GM12878 (cell line): Measurements from ENCODE around the gene KCNQ1OT1. TPM values are rescaled to one million over a fixed set of nuclear protein-coding genes. Genes with fewer than 3 reads are reported as not detected.
A peak's percentile ranks its signal among the peaks of the same experiment; 100 is the strongest.

ENCODE experiments used
- BACH1 ChIP-seq: fragments of 450-650 bp; IDR thresholded peaks from 2 replicates; pipeline ENCODE4 v1.6.1; 2017; ENCODE audit warnings: mild to moderate bottlenecking, borderline replicate concordance
- BHLHE40 ChIP-seq, 2 experiments: fragments of 450-650 bp in 1 of 2; IDR thresholded peaks; 2 replicates each; pipeline ENCODE4 v1.6.1; 2011 to 2017; ENCODE audit warnings: low read depth in 2 of 2, borderline replicate concordance in 1 of 2, improper control_type of control experiment in 1 of 2, low read length in 1 of 2, mild to moderate bottlenecking in 1 of 2
- CBFB ChIP-seq: IDR thresholded peaks from 2 replicates; pipeline ENCODE4 v1.6.1; 2016; ENCODE audit warnings: antibody characterized with exemption, low read depth
- ETV6 ChIP-seq, 2 experiments: fragments of 450-650 bp in 1 of 2; IDR thresholded peaks in 1 of 2; conservative IDR thresholded peaks in 1 of 2; 2 replicates each; pipeline ENCODE4 v1.6.1; 2014; ENCODE audit warnings: antibody characterized with exemption in 1 of 2, borderline replicate concordance in 1 of 2, low read depth in 1 of 2, mild to moderate bottlenecking in 1 of 2, moderate library complexity in 1 of 2
- RFX5 ChIP-seq: IDR thresholded peaks from 2 replicates; pipeline ENCODE4 v1.6.1; 2011; ENCODE audit warnings: low read depth, low read length, improper control_type of control experiment
- SMAD1 ChIP-seq: fragments of 450-650 bp; IDR thresholded peaks from 2 replicates; pipeline ENCODE4 v1.6.1; 2018; ENCODE audit warnings: mild to moderate bottlenecking, low read depth; ENCODE audit not compliant: partially characterized antibody
- SMAD5 ChIP-seq: IDR thresholded peaks from 2 replicates; pipeline ENCODE4 v1.6.1; 2016; ENCODE audit warnings: antibody characterized with exemption, low read depth
- SP1 ChIP-seq: IDR thresholded peaks from one replicate; pipeline ENCODE4 v1.6.1; 2011; ENCODE audit warnings: low read depth, low read length
- TCF3 ChIP-seq: IDR thresholded peaks from 2 replicates; pipeline ENCODE4 v1.6.1; 2012; ENCODE audit warnings: low read depth, mild to moderate bottlenecking, low read length, borderline replicate concordance; ENCODE audit not compliant: insufficient read depth
- ZBED1 ChIP-seq: IDR thresholded peaks from 2 replicates; pipeline ENCODE4 v1.6.1; 2016; ENCODE audit warnings: borderline replicate concordance
- polyA plus RNA-seq, 11 experiments: library from polyadenylated mRNA; depleted of rRNA in 4 of 11; unstranded in 6 of 11; stranded (reverse) in 5 of 11; fragments of >200 nt; fragmentation: Nextera tagmentation in 4 of 11; fragmentation: Illumina TruSeq in 1 of 11; extraction: Ambion mirVana in 4 of 11; extraction: Trizol in 1 of 11; gene quantifications; 1 replicate in 1 of 11; 2 replicates in 10 of 11; pipeline versions ENCODE4 v1.2.1 to v1.2.3, GENCODE V29; 2011 to 2016; ENCODE audit warnings: inconsistent platforms in 2 of 11, missing spikeins in 2 of 11, low read depth in 1 of 11
- total RNA-seq, 4 experiments: library from RNA; depleted of rRNA in 3 of 4; stranded (reverse); fragments of >200 nt in 3 of 4; fragmentation: Illumina TruSeq in 1 of 4; extraction: Trizol in 1 of 4; gene quantifications; 2 replicates each; pipeline versions ENCODE4 v1.2.1 to v1.2.3, GENCODE V29; 2013 to 2021
- TF ChIP-seq, protein P1 (sequence below): IDR thresholded peaks from 2 replicates; pipeline ENCODE4 v1.6.1; 2012; ENCODE audit warnings: improper control_type of control experiment, low read depth, low read length; ENCODE audit not compliant: insufficient replicate concordance

KCNQ1OT1 gene
- total and polyA plus RNA-seq, 10 of the 15 experiments (the other 5 are each of a cell fraction or from before 2014, with no cell fraction given), result 0.02 to 1.6 (median 0.41) TPM

DNA sequence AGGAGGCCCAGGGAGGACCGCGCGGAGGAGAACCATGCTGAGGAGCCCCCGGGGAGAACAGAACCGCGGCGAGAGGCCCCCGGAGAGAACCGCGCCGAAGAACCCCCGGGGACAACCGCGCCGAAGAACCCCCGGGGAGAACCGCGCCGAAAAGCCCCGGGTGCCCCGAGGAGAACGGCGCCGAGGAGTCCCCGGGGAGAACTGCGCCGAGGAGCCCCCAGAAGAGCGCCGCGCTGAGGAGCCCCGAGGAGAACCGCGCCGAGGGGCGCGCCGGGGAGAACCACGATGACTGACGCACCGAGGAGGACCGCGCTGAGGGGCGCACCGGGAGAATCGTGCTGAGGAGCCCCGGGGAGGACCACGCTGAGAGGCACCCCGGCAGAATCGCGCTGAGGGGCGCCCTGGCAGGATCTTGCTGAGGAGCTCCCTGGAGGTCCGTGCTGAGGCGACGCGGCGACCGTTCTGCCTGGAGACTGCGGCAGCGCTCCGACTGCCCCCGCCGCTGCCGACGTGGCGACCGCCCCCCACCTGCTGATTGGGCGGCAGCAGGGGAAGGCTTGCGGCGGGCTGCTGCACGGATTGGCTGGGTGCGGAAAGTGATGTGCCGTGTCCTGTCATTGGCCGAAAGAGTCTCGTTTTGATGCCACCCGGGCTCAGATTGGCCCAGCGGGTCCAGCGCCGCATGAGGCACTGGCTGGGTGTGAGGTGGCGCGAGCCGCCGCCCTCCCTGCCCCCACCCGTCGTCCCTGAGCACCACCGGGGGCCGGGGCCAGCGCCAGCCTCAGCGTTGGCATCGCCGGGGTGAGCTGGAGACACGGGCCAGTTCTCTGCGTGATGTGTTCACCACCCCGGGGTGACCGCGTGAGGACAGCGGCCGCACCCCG lies at the start of gene KCNQ1OT1 (continued):
- TF ChIP-seq, protein P1, sequence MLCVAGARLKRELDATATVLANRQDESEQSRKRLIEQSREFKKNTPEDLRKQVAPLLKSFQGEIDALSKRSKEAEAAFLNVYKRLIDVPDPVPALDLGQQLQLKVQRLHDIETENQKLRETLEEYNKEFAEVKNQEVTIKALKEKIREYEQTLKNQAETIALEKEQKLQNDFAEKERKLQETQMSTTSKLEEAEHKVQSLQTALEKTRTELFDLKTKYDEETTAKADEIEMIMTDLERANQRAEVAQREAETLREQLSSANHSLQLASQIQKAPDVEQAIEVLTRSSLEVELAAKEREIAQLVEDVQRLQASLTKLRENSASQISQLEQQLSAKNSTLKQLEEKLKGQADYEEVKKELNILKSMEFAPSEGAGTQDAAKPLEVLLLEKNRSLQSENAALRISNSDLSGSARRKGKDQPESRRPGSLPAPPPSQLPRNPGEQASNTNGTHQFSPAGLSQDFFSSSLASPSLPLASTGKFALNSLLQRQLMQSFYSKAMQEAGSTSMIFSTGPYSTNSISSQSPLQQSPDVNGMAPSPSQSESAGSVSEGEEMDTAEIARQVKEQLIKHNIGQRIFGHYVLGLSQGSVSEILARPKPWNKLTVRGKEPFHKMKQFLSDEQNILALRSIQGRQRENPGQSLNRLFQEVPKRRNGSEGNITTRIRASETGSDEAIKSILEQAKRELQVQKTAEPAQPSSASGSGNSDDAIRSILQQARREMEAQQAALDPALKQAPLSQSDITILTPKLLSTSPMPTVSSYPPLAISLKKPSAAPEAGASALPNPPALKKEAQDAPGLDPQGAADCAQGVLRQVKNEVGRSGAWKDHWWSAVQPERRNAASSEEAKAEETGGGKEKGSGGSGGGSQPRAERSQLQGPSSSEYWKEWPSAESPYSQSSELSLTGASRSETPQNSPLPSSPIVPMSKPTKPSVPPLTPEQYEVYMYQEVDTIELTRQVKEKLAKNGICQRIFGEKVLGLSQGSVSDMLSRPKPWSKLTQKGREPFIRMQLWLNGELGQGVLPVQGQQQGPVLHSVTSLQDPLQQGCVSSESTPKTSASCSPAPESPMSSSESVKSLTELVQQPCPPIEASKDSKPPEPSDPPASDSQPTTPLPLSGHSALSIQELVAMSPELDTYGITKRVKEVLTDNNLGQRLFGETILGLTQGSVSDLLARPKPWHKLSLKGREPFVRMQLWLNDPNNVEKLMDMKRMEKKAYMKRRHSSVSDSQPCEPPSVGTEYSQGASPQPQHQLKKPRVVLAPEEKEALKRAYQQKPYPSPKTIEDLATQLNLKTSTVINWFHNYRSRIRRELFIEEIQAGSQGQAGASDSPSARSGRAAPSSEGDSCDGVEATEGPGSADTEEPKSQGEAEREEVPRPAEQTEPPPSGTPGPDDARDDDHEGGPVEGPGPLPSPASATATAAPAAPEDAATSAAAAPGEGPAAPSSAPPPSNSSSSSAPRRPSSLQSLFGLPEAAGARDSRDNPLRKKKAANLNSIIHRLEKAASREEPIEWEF, result no peak
- TF ChIP-seq RFX5, result peak; percentile 89
- TF ChIP-seq SMAD1, result no peak
- no peak for TF ChIP-seq ZBED1
- 0 out of 2 replicates have a peak, but pooled peaks have one; percentile 43 for TF ChIP-seq TCF3
- TF ChIP-seq ETV6 (conservative IDR thresholded peaks at IDR 0.05 in 1 of 2, IDR thresholded peaks at IDR 0.05 in 1 of 2; ENCODE audit: borderline replicate concordance in 1 of 2, low read depth in 1 of 2), result no peak
- TF ChIP-seq SMAD5, result peak; percentile 80; the same call in 1 of the 2 replicates
- TF ChIP-seq CBFB, result peak; percentile 47; the same call in 1 of the 2 replicates
- peak; percentile 49 for TF ChIP-seq BACH1
- TF ChIP-seq SP1, result peak; percentile 96
- TF ChIP-seq BHLHE40 (IDR thresholded peaks at IDR 0.05; ENCODE audit: borderline replicate concordance in 1 of 2, low read depth in 2 of 2, low read length in 1 of 2), result peak in 1 of 2 experiments; percentile 57; a peak in 2 of 4 replicates
